Immature natural killer cell (primary cell): ENCODE measurements around the gene TMEM168. TPM values are rescaled to one million over a fixed set of nuclear protein-coding genes. Genes with fewer than 3 reads are reported as not detected.
"Not testable (repeated sequence)": the region's sequence is repeated elsewhere in the genome, so short reads cannot be mapped to it uniquely, and the experiment has no call there.

Experiments
- DNase-seq, 3 donors: peaks; one replicate each; pipeline ENCODE4 v3.0.0; 2022; ENCODE audit warnings: mixed read lengths in 1 of 3
- H3K27ac Mint-ChIP-seq, 6 donors: one replicate each; pipeline ENCODE4 v1.8.0; 2020; ENCODE audit warnings: mixed read lengths in 6 of 6, mild to moderate bottlenecking in 5 of 6, inconsistent platforms in 4 of 6, moderate library complexity in 3 of 6
- H3K27me3 Mint-ChIP-seq, 3 donors: one replicate each; pipeline ENCODE4 v1.8.0; 2020 to 2021; ENCODE audit warnings: low read depth in 3 of 3, mild to moderate bottlenecking in 3 of 3, mixed read lengths in 3 of 3, moderate library complexity in 3 of 3, inconsistent platforms in 1 of 3
- H3K36me3 Mint-ChIP-seq, 3 donors: one replicate each; pipeline ENCODE4 v1.8.0; 2020; ENCODE audit warnings: mixed read lengths in 3 of 3, inconsistent platforms in 2 of 3, mild to moderate bottlenecking in 2 of 3
- H3K4me1 Mint-ChIP-seq, 2 donors: one replicate each; pipeline ENCODE4 v1.8.0; 2020; ENCODE audit warnings: inconsistent platforms in 2 of 2, mild to moderate bottlenecking in 2 of 2, mixed read lengths in 2 of 2, moderate library complexity in 1 of 2
- H3K4me3 Mint-ChIP-seq, 5 donors: one replicate each; pipeline ENCODE4 v1.8.0; 2020; ENCODE audit warnings: mild to moderate bottlenecking in 5 of 5, mixed read lengths in 5 of 5, inconsistent platforms in 3 of 5, moderate library complexity in 3 of 5
- H3K9me3 Mint-ChIP-seq, 6 donors: one replicate each; pipeline ENCODE4 v1.8.0; 2020; ENCODE audit warnings: mild to moderate bottlenecking in 6 of 6, mixed read lengths in 6 of 6, inconsistent platforms in 4 of 6, moderate library complexity in 3 of 6
- polyA plus RNA-seq, 3 donors: library from polyadenylated mRNA; unstranded; fragments of 300-500 nt; fragmentation: Illumina TruSeq; gene quantifications; one replicate each; pipeline ENCODE4 v1.2.3, GENCODE V29; 2021

TMEM168 gene
- polyA plus RNA-seq, 3 donors from 2014 or later, result 2.2 to 5.1 (median 3.0) TPM

GRCh38 chr7:112731324-112731723 is 58.9 kb downstream of the TMEM168 start:
- not testable (repeated sequence) for H3K27ac Mint-ChIP-seq, H3K4me3 Mint-ChIP-seq, DNase-seq, H3K4me1 Mint-ChIP-seq
- peaks cover 2 to 12% (median 6%) of the 10 kb centered on the region in 3 donors for H3K27me3 Mint-ChIP-seq
- H3K36me3 Mint-ChIP-seq, result peaks cover 5 to 18% (median 5%) of the 10 kb centered on the region in 3 donors
- H3K9me3 Mint-ChIP-seq, result peaks cover 35 to 68% (median 60%) of the 10 kb centered on the region in 6 donors

GRCh38 chr7:112726076-112726475 is 64.1 kb downstream of the TMEM168 start:
- H3K27ac Mint-ChIP-seq, result no peak overlapping the region
- H3K27me3 Mint-ChIP-seq, result peaks cover 2 to 10% (median 3%) of the 10 kb centered on the region in 3 donors
- DNase-seq, result no peak
- no peak overlapping the region for H3K4me3 Mint-ChIP-seq
- H3K36me3 Mint-ChIP-seq, result peaks cover 0 to 7% (median 5%) of the 10 kb centered on the region in 3 donors
- H3K4me1 Mint-ChIP-seq, result no peaks in the 10 kb centered on the region
- H3K9me3 Mint-ChIP-seq, result peaks cover 20 to 27% (median 24%) of the 10 kb centered on the region in 6 donors

- H3K9me3 Mint-ChIP-seq, result peaks cover 7 to 13% (median 9%) of the 10 kb centered on the region in 6 donors
- H3K27me3 Mint-ChIP-seq, result peaks cover 2 to 6% (median 3%) of the 10 kb centered on the region in 3 donors
- peaks cover 0 to 3% (median 0%) of the 10 kb centered on the region in 3 donors for H3K36me3 Mint-ChIP-seq
- DNase-seq, result no peak
- no peak overlapping the region for H3K4me3 Mint-ChIP-seq
- H3K27ac Mint-ChIP-seq, result no peak overlapping the region
- H3K4me1 Mint-ChIP-seq, result no peaks in the 10 kb centered on the region
These were observed 66.8 kb downstream of the TMEM168 start for GRCh38 chr7:112723416-112723815.

- Mint-ChIP-seq H3K9me3 (peaks cover 0 to 7% (median 4%) of the 10 kb centered on the region in 6 donors), H3K4me3 (no peak overlapping the region), H3K27me3 (peaks cover 0 to 6% (median 2%) of the 10 kb centered on the region in 3 donors), H3K36me3 (no peaks in the 10 kb centered on the region), H3K27ac (no peak overlapping the region), H3K4me1 (no peaks in the 10 kb centered on the region)
- no peak for DNase-seq
These were observed 68.8 kb downstream of the TMEM168 start for GRCh38 chr7:112721366-112721765.

GRCh38 chr7:112715525-112715924 is 74.7 kb downstream of the TMEM168 start:
- peaks cover 0 to 10% (median 2%) of the 10 kb centered on the region in 6 donors for H3K9me3 Mint-ChIP-seq
- H3K4me1 Mint-ChIP-seq, result no peaks in the 10 kb centered on the region
- DNase-seq, result no peak
- H3K27me3 Mint-ChIP-seq, result peaks cover 0 to 6% (median 3%) of the 10 kb centered on the region in 3 donors
- no peak overlapping the region for H3K4me3 Mint-ChIP-seq
- H3K27ac Mint-ChIP-seq, result no peak overlapping the region
- H3K36me3 Mint-ChIP-seq, result no peaks in the 10 kb centered on the region

GRCh38 chr7:112714917-112715316 is 75.3 kb downstream of the TMEM168 start:
- no peak for DNase-seq
- H3K9me3 Mint-ChIP-seq, result peaks cover 0 to 10% (median 2%) of the 10 kb centered on the region in 6 donors
- H3K27me3 Mint-ChIP-seq, result peaks cover 0 to 6% (median 3%) of the 10 kb centered on the region in 3 donors
- H3K36me3 Mint-ChIP-seq, result no peaks in the 10 kb centered on the region
- H3K4me1 Mint-ChIP-seq, result no peaks in the 10 kb centered on the region
- no peak overlapping the region for H3K27ac Mint-ChIP-seq
- no peak overlapping the region for H3K4me3 Mint-ChIP-seq
